Keratinocyte (primary cell): ENCODE results near the gene ZNF512B. TPM values are rescaled to one million over a fixed set of nuclear protein-coding genes. Genes with fewer than 3 reads are reported as not detected.

Source experiments
- DNase-seq: peaks from one replicate; pipeline ENCODE4 v3.0.0-alpha.2; 2011; ENCODE audit warnings: low read depth, missing footprints, low spot score
- FAIRE-seq: peaks from 2 replicates; lab custom pipeline; 2011; peaks lifted over from hg19 to GRCh38; lab: Jason Lieb, UNC
- H2AFZ ChIP-seq: 2 replicates; pipeline ENCODE4 v1.6.0; 2012; ENCODE audit warnings: low read length, control low read depth, inconsistent platforms; ENCODE audit not compliant: control insufficient read depth
- H3K27ac ChIP-seq: 2 replicates; pipeline ENCODE4 v1.5.1; 2011; ENCODE audit warnings: low read length; ENCODE audit not compliant: control insufficient read depth, insufficient read depth
- H3K27me3 ChIP-seq: 3 replicates; pipeline ENCODE4 v1.6.0; 2011; ENCODE audit warnings: low read length; ENCODE audit not compliant: control insufficient read depth, insufficient read depth; ENCODE audit errors: extremely low read depth
- H3K36me3 ChIP-seq, 2 experiments: 2 replicates in 1 of 2; 3 replicates in 1 of 2; pipeline ENCODE4 v1.5.1; 2011; ENCODE audit warnings: low read length in 2 of 2, mild to moderate bottlenecking in 1 of 2; ENCODE audit not compliant: control insufficient read depth in 2 of 2, insufficient read depth in 2 of 2; ENCODE audit errors: extremely low read depth in 1 of 2
- H3K4me1 ChIP-seq: 3 replicates; pipeline ENCODE4 v1.5.1; 2011; ENCODE audit warnings: low read length; ENCODE audit not compliant: control insufficient read depth, insufficient read depth; ENCODE audit errors: extremely low read depth
- H3K4me2 ChIP-seq: 3 replicates; pipeline ENCODE4 v1.6.0; 2011; ENCODE audit warnings: low read depth, low read length; ENCODE audit not compliant: control insufficient read depth, insufficient read depth; ENCODE audit errors: extremely low read depth
- H3K4me3 ChIP-seq, 3 experiments: fragments of 200-600 bp in 1 of 3; sonication (generic) in 1 of 3; 2 replicates in 2 of 3; 3 replicates in 1 of 3; pipeline ENCODE4 v1.5.1; 2011 to 2016; ENCODE audit warnings: low read length in 3 of 3, mild to moderate bottlenecking in 3 of 3, control low read depth in 2 of 3, inconsistent platforms in 1 of 3, low read depth in 1 of 3, mixed read lengths in 1 of 3, mixed run types in 1 of 3, moderate library complexity in 1 of 3; ENCODE audit not compliant: control insufficient read depth in 2 of 3, insufficient read depth in 2 of 3; ENCODE audit errors: extremely low read depth in 1 of 3
- H3K79me2 ChIP-seq: 2 replicates; pipeline ENCODE4 v1.6.0; 2012; ENCODE audit warnings: low read length; ENCODE audit not compliant: control insufficient read depth, insufficient read depth
- H3K9ac ChIP-seq: 3 replicates; pipeline ENCODE4 v1.6.0; 2011; ENCODE audit warnings: low read length; ENCODE audit not compliant: control insufficient read depth, insufficient read depth; ENCODE audit errors: extremely low read depth
- H3K9me1 ChIP-seq: 3 replicates; pipeline ENCODE4 v1.6.0; 2011; ENCODE audit warnings: low read length; ENCODE audit not compliant: control insufficient read depth, insufficient read depth; ENCODE audit errors: extremely low read depth
- H3K9me3 ChIP-seq: 2 replicates; pipeline ENCODE4 v1.5.1; 2012; ENCODE audit warnings: low read depth, low read length; ENCODE audit not compliant: control insufficient read depth
- H4K20me1 ChIP-seq: 3 replicates; pipeline ENCODE4 v1.6.0; 2011; ENCODE audit warnings: low read length; ENCODE audit not compliant: control insufficient read depth, insufficient read depth; ENCODE audit errors: extremely low read depth
- CTCF ChIP-seq, 3 experiments: IDR thresholded peaks in 1 of 3; conservative IDR thresholded peaks in 1 of 3; optimal IDR thresholded peaks in 1 of 3; 2 replicates in 2 of 3; 3 replicates in 1 of 3; pipeline versions ENCODE3 to v1.5.1; 2011; ENCODE audit warnings: low read length in 3 of 3, mild to moderate bottlenecking in 3 of 3, moderate library complexity in 2 of 3, control low read depth in 1 of 3, inconsistent platforms in 1 of 3; ENCODE audit not compliant: insufficient read depth in 2 of 3; ENCODE audit errors: extremely low read depth in 1 of 3
- EZH2 ChIP-seq: IDR thresholded peaks from one replicate; pipeline ENCODE4 v1.6.1; 2012; ENCODE audit warnings: inconsistent platforms, mild to moderate bottlenecking, low read length, moderate library complexity
- dilution Hi-C: fragments of 300-500 bp; cut with MboI; formaldehyde crosslinking; loops from one replicate; pipeline ENCODE4 v1.7.0; 2020; ENCODE audit warnings: low sequenced_read_pairs; ENCODE audit not compliant: extremely low pct_ligation_motif_present
- polyA plus RNA-seq, 5 experiments: library from polyadenylated mRNA; depleted of rRNA in 3 of 5; stranded (reverse) in 3 of 5; stranded (forward) in 1 of 5; unstranded in 1 of 5; fragments of >200 nt; gene quantifications; 1 replicate in 1 of 5; 2 replicates in 3 of 5; 3 replicates in 1 of 5; pipeline versions ENCODE4 v1.2.1 to v1.2.3, GENCODE V29; 2011 to 2012; ENCODE audit warnings: missing spikeins in 2 of 5, low read depth in 1 of 5, low replicate concordance in 1 of 5

Gene ZNF512B
- polyA plus RNA-seq, 1 donor (not counting 4 experiments of a cell fraction or from before 2014, with no cell fraction given): 2.4 TPM

- Histone ChIP-seq H3K4me1 (peaks cover 7% of the 10 kb centered on the region), H3K4me2 (no peak overlapping the region), H2AFZ (no peak overlapping the region), H3K4me3 (no peak overlapping the region), H3K27me3 (peaks cover 4% of the 10 kb centered on the region), H3K9me3 (peaks cover 4% of the 10 kb centered on the region), H3K9me1 (no peaks in the 10 kb centered on the region), H4K20me1 (no peaks in the 10 kb centered on the region), H3K79me2 (peaks cover 12% of the 10 kb centered on the region), H3K9ac (no peak overlapping the region), H3K27ac (no peak overlapping the region), H3K36me3 (peaks cover 7 to 8% of the 10 kb centered on the region in 2 experiments)
- DNase-seq (no peak), FAIRE-seq (peak; percentile 44)
- TF ChIP-seq EZH2 (no peak), CTCF (optimal IDR thresholded peaks at IDR 0.05 in 1 of 3, IDR thresholded peaks at IDR 0.05 in 1 of 3, conservative IDR thresholded peaks at IDR 0.05 in 1 of 3; ENCODE audit: extremely low read depth in 1 of 3, insufficient read depth in 2 of 3, low read length in 3 of 3) (no peak)
- dilution Hi-C loops: no loop called here
Measured at GRCh38 chr20:63970714-63971431, 1.1 kb upstream of the ZNF512B start.

- H3K79me2 ChIP-seq: peaks cover 12% of the 10 kb centered on the region
- peak overlapping the region; percentile 75 for H3K9ac ChIP-seq
- FAIRE-seq: no peak
- DNase-seq: no peak
- dilution Hi-C loops: no loop called here
- H4K20me1 ChIP-seq: no peaks in the 10 kb centered on the region
- peaks cover 10 to 11% of the 10 kb centered on the region in 2 experiments for H3K36me3 ChIP-seq
- peaks cover 4% of the 10 kb centered on the region for H3K9me3 ChIP-seq
- H3K27ac ChIP-seq: no peak overlapping the region
- H3K4me3 ChIP-seq: peak overlapping the region; percentile 58 to 75 (median 72)
- H3K4me2 ChIP-seq: peak overlapping the region; percentile 94
- no peak overlapping the region for H2AFZ ChIP-seq
- peaks cover 4% of the 10 kb centered on the region for H3K27me3 ChIP-seq
- H3K4me1 ChIP-seq: peaks cover 7% of the 10 kb centered on the region
- H3K9me1 ChIP-seq: no peaks in the 10 kb centered on the region
- no peak for TF ChIP-seq CTCF (optimal IDR thresholded peaks at IDR 0.05 in 1 of 3, IDR thresholded peaks at IDR 0.05 in 1 of 3, conservative IDR thresholded peaks at IDR 0.05 in 1 of 3; ENCODE audit: extremely low read depth in 1 of 3, insufficient read depth in 2 of 3, low read length in 3 of 3)
- TF ChIP-seq EZH2: no peak
Measured at GRCh38 chr20:63968928-63969760, 586 bp downstream of the ZNF512B start.
